Fibroblast of peridontal ligament (primary cell): ENCODE measurements around the gene SRM.
"Not testable (repeated sequence)": the region's sequence is repeated elsewhere in the genome, so short reads cannot be mapped to it uniquely, and the experiment has no call there.

Experiments
- DNase-seq: peaks from one replicate; pipeline ENCODE4 v3.0.0-alpha.2; 2010; ENCODE audit errors: extremely low read depth

Gene SRM

DNA sequence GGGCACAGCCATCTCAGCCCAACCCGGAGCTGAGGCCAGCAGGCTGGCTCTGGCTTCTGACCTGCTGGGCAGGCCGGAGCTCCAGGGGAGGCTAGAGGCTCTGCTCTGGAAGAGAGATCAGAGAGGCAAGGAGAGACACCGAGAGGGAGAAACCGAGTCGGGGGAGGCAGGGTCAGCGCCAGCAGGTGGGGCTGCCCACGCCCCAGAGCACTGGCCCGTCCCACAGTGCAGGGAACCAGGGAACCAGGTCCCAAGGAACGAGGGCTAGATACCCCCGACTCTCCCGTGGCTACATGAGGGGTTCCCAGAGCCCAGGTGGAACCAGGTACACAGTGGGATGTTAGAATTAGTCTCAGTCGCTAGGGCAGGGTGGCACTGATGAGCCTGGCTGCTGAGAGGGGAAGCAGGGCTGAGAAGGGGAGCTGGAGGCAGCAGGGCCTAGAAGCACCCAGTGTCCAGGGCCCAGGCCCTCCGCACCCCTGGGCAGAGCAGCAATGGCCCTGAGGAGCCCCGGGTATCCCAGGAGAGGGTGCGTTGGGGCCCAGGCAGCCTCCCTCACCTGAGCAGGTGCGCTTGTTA, 14.9 kb downstream of the SRM start:
- no peak for DNase-seq

DNA sequence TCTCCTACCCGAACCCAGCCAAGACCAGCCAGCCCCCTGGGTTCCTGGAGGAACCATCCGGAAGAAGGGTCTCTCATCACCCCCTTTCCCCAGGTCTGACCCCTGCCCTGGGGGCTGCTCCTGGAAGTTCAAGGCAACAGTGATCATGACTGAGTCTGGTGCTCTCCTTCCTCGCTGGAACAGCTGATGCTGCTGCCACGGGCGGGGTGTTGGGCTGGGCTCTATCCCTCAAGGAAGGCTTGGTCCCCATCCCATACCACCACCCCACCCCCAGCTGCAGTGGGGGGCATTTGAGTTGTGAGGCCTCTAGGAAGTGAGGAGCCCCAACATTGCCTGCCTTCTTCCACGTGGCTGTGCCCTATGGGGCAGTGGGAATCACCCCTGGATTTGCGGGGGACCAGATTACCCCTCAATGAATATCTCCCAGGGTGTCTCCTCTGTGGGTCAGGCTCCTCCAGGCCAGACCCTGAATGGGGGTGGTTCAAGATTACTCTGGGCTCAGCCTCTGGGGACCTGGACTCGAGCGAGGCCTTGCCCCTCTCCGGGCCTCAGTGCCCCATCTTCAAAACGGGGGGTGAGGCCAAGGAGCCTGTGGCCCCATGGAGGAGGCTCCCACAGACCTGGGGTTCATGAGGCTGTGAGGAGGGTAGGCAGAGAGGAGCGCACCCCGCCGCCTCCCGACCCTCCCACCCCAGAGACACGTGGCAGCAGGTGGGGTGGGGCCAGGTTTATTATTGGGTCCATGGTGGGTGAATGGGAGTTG, 15.6 kb downstream of the SRM start:
- no peak for DNase-seq

DNA sequence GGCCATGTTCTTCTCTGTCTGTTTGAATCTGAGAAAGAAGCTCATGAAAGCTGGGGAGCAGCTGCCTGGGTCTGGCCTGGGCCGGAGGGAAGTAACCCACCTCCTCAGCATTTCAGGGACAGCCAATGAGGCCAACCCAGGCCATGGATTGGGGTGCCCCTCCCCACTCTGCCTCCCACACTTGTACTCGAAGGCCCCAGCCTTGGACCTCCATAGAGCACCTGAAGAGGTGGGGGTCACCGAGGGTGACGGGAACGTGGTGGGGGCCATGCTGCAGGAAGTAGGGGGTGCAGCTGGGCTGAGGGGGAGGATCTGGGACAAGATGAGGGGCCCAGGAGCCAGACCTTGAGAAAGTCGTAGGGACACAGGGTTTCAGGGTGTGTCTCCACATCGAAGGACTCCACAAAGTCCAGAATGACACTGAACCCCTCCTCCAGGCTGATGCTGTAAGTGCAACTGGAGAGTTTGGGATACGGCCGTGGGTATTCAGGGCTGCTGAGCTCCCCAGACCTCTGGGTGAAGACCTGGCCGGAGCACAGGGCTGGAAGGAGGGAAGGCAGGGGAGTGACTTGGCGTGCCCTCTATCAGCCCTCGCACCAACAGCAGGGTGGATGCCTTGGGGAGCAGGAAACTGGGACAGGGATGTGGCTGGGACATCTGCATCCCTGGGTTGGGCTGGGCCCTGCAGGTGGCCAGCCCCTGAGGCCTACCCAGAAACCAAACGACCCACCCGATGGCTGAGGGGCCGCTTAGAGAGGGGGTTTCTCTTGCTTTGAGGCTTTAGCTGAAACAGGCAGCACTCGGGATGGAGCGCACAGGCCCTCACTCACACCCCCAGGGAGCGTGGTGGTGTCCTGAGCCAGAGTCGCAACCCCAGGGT, 16.6 kb downstream of the SRM start:
- no peak for DNase-seq

DNA sequence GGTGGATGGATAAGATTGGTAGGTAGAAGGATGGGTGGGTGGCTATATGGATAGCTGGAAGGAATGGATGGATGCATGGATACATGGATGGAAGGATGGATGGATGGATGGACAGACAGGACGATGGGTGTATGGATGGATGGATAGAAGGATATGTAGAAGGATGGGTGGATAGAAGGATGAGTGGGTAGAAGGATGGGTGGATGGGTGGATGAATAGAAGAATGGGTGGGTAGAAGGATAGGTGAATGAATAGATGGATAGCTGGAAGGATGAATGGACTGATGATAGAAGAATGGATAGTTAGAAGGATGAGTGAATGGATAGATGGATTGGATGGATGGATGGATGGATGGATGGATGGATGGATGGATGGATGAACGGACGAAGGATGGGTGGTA, 17.8 kb downstream of the SRM start:
- no peak for DNase-seq

DNA sequence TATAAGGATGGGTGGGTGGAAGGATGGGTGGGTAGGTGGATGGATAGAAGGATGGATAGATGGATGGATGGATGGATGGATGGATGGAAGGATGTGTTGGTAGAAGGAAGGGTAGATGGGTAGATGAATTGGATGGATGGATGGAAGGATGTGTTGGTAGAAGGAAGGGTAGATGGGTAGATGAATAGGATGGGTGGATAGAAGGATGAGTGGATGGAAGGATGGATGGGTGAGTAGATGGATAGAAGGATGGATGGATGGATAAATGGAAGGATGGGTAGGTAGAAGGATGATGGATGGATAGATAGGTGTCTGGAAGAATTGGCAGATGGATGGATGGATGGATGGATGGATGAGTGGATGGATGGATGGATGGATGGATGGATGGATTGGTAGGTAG, 18.8 kb downstream of the SRM start:
- DNase-seq: no peak

DNA sequence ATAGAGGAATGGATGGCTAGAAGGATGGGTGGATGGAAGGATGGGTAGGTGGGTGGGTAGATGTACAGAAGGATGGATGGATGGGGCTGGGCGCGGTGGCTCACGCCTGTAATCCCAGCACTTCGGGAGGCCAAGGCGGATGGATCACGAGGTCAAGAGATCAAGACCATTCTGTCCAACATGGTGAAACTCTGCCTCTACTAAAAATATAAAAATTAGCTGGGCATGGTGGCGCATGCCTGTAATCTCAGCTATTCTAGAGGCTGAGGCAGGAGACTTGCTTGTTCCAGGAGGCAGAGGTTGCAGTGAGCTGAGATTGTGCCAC, 19.8 kb downstream of the SRM start:
- not testable (repeated sequence) for DNase-seq

DNA sequence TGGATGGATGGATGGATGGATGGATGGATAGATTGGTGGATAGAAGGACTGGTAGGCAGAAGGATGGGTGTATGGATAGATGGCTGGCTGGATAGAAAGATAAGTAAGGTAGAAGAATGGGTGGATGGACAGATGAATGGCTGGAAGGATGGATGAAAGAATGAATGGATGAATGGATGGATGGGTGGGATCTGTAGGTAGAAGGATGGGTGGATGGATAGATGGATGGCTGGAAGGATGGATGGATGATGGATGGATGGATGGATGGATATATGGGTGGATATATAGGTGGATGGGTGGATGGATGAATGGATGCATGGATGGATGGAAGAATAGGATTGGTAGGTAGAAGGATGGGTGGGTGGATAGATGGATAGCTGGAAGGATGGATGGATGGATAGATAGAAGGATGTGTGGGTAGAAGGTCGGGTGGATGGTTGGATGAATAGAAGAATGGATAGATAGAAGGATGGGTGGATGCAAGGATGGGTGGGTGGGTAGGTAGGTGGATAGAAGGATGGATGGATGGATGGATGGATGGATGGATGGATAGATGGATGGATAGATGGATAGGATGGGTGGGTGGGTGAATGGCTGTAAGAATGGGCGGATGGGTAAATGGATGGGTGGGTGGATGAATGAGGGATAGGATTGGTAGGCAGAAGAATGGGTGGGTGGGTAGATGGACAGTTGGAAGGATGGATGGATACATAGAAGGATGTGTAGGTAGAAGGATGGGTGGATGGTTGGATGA, 20.3 kb downstream of the SRM start:
- no peak for DNase-seq

DNA sequence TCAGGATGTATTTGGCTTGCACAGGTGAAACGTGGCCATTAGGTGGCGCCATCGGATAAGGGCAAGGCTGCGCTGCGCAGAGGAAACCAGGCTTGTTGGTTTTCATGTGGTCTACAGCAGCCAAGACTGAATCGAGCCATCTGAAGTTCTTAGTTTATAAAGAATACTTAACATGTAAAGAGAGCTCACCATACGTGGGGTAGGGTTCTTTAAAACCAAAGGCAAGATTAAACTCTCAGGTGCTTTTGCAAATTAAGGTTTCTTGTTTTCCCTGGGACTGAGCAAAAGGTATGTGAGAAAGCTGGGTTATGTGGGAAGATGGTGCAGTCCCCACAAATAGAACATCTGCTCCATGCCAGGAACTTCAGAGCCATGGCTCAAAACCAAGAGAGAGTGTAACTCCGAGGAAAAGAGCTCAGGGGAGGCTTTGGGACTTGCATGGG, 22.1 kb downstream of the SRM start:
- DNase-seq: peak; percentile 91

DNA sequence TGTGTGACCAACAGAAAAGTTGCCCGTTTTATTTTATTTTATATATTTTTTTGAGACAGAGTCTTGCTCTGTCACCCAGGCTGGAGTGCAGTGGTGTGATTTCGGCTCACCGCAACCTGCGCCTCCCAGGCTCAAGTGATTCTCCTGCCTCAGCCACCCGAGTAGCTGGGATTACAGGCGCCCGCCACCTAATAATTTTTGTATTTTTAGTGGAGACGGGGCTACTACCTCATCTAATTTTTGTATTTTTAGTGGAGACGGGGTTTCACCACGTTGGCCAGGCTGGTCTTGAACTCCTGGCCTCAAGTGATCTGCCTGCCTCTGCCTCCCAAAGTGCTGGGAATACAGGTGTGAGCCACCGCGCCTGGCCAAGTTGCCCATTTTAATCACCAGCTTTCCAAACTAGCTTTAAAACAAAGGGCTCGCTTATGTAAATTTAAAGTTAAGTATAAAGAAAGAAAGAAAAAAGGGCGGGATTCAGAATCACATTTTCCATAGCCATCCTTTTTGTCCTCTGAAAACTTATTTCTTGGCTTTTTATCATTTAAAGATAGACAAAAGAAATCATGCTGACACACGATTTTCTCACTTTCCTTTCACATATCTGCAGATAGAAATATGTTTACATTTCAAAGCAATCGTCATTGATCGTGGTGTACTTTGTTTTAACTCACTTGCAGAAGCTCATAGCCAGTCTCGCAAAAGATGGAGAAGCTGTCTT, 22.6 kb downstream of the SRM start:
- DNase-seq: not testable (repeated sequence)

DNA sequence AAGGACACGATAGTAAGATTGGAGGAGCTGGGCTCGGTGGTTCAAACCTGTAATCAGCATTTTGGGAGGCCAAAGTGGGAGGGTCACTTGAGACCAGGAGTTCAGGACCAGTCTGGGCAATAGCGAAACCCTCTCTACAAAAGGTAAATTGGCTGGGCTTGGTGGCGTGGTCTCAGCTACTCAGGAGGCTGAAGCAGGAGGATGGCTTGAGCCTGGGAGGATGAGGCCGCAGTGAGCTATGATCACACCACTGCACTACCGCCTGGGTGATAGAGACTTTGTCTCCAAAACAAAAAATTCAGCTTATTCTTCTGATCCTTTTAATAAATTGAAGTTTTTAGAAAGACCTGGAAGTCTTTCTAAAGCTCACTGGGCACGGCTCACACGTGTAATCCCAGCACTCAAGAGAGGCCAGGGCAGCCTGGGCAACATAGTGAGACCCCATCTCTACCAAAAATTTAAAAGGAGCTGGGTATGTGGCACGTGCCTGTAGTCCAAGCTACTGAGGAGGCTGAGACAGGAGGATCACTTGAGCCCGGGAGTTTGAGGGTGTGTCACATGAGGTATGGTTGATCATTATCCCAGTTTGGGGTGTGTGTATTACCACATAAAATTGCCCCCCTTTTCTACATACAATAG, 28.1 kb downstream of the SRM start:
- no peak for DNase-seq

DNA sequence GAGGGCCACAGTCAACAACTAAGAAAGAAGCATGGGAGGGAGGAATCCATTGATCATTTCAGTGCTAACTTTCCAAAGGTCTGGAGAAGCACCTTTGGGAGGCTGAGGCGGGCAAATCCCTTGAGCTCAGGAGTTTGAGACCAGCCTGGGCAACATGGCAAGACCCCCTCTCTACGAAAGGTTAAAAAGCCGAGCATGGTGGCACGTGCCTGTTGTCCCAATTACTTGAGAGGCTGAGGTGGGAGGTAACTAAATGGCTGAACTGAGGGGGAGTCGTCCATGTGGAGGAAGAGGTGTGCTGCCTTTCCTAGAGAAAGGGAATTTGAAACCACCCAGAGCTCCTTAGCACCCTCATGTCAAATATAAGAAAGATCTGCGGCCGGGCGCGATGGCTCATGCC, 29.0 kb downstream of the SRM start:
- DNase-seq: no peak

DNA sequence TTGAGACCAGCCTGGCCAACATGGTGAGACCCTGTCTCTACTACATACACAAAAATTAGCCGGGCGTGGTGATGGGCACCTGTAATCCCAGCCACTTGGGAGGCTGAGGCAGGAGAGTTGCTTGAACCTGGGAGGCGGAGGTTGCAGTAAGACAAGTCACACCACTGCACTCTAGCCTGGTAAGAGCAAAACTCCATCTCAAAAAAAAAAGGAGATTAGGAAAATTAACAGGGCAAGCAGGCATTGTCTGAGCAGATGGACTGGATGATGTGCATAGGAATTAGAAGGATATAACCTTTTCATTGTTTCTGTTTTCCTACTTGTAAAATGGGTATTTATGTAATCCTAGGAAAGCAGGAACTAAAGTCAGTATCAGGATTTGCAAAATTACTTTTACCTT, 31.8 kb downstream of the SRM start:
- no peak for DNase-seq

DNA sequence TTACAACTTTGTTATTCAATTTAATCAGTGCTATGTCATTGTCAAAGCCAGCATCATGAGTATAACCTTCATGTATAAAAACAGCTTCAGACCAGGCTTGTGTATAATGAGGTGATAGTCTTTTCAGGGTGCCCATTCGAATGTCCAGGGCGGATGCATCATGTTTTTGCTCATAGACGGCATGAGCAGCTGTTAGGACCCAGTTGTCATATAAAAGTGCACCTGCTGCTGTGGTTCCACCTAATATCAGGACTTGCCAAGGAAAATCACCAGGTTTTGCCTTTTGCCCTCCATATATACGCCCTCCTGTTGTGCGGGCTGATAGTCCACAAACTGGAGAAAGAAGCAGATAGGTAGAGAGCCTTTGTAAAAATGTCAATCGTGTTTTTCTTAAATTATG, 32.5 kb downstream of the SRM start:
- DNase-seq: no peak

DNA sequence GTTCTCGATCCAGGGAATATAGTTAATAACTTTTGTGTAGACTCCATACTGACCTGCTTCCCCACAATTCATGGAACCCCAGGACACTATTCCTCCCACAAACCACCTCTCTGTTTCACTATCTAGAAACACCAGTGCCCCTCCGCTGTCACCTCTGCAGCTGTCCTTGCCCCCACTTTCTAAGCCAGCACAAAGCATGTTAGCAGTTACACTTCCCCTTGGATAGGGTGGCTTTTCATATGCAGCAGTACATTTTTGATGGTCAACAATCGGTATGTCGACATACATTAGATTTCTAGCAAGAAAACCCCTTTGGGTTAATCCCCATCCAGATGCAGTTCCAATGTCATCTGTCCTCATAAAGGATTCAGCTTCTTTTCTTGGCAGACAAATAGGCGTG, 32.9 kb downstream of the SRM start:
- no peak for DNase-seq

DNA sequence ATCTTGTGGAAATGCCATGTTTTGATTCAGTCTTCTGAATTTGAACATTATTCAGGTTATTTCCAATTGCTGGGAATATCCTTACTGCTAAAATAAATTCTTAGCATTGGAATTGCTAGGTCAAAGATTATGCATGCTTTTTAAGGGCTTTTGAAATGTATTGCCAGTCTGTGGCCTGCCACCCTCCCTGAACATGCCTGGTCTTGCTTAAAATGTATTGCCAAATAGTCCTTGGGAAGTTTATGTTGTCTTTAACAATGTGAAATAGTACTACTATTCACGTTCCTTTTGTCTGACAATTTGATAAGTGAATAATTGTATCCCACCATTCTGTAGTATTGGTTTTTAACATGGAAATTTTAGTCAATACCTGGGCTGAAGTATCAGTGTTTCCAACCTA, 33.8 kb downstream of the SRM start:
- no peak for DNase-seq

DNA sequence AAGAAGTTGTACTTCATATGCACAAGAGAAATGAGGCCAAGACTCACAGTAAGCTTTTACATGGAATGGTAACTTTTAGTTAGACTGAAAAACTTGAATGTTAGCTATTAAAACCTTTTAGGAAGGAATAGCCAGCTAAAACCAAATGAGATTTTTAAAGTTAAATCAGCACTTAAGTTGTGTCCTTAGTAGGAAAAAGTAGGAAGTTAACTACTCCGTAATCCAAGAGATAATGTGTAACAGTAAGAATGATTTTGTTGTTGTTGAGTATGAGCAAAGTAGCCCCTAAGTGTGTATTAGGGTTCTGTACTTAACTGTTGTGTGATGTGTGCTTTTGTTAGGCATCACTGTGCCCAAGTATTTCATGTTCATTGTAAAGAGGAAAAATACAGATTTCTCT, 34.2 kb downstream of the SRM start:
- DNase-seq: no peak

DNA sequence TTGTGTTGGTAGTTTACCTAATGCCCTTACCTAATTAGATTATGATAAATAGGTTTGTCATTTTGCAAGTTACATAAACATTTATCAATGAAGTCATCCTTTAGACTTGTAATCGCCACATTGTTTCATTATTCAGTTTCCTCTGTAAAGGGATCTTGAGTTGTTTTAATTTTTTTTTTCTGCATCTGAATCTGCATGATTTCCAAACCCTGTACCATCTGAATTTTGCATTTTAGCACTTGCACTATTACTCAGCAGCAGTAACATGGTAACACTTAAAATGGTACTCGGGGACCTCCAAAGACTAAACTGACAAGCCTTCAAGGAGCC, 35.0 kb downstream of the SRM start:
- no peak for DNase-seq

DNA sequence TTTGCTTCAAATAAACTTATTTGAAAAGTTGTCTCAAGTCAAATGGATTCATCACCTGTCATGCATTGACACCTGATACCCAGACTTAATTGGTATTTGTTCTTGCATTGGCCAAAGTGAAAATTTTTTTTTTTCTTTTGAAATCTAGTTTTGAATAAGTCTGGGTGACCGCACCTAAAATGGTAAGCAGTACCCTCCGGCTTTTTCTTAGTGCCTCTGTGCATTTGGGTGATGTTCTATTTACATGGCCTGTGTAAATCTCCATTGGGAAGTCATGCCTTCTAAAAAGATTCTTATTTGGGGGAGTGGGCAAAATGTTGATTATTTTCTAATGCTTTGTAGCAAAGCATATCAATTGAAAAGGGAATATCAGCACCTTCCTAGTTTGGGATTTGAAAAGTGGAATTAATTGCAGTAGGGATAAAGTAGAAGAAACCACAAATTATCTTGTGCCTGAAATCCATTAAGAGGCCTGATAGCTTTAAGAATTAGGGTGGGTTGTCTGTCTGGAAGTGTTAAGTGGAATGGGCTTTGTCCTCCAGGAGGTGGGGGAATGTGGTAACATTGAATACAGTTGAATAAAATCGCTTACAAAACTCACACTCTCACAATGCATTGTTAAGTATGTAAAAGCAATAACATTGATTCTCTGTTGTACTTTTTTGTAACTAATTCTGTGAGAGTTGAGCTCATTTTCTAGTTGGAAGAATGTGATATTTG, 35.5 kb downstream of the SRM start:
- no peak for DNase-seq

DNA sequence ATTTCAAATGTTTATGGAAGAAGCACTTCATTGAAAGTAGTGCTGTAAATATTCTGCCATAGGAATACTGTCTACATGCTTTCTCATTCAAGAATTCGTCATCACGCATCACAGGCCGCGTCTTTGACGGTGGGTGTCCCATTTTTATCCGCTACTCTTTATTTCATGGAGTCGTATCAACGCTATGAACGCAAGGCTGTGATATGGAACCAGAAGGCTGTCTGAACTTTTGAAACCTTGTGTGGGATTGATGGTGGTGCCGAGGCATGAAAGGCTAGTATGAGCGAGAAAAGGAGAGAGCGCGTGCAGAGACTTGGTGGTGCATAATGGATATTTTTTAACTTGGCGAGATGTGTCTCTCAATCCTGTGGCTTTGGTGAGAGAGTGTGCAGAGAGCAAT, 36.6 kb downstream of the SRM start:
- no peak for DNase-seq

DNA sequence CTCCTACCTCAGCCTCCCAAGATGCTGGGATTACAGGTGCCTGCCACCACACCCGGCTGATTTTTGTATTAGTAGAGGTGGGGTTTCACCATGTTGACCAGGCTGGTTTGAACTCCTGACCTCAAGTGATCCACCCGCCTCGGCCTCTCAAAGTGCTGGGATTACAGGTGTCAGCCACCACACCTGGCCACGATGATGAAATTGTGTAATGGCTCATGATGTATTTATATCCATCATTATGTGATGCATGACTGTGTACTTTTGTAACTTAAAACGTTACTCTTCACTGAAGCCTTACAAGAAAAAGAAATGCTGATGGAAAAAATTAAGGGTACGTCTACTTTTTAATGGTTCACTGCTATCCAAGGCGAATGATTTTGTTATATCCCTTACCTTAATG, 39.8 kb downstream of the SRM start:
- no peak for DNase-seq

DNA sequence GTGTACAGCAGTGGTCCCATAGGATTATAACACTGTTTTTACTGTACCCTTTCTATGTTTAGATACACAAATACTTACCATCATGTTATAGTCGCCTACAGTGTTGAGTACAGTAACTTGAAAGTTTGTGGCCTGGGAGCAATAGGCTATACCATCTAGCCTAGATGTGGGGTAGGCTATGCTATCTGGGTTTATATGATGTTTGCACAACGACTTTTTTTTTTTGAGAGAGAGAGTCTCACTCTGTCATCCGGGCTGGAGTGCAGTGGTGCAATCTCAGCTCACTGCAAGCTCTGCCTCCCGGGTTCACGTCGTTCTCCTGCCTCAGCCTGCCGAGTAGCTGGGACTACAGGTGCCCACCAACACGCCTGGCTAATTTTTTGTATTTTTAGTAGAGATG, 40.5 kb downstream of the SRM start:
- DNase-seq: not testable (repeated sequence)
